Lower lobe of right lung (tissue), 2 donors: ENCODE measurements around the gene LNPEP. TPM values are rescaled to one million over a fixed set of nuclear protein-coding genes. Genes with fewer than 3 reads are reported as not detected.

Experiments used
- ATAC-seq, 2 donors: fragments of 200-7000 bp; cut with Tn5 transposase; one replicate each; pipeline ENCODE4 v1.9.1; 2020 to 2022; ENCODE audit warnings: mild to moderate bottlenecking in 2 of 2, moderate library complexity in 2 of 2
- DNase-seq: peaks from one replicate; pipeline ENCODE4 v3.0.0-alpha.2; 2020
- H3K27ac ChIP-seq: fragments of 200-600 bp; one replicate; pipeline ENCODE4 v1.8.0; 2022
- H3K27me3 ChIP-seq: fragments of 200-600 bp; one replicate; pipeline ENCODE4 v1.8.0; 2022; ENCODE audit warnings: low read depth
- H3K36me3 ChIP-seq: fragments of 200-600 bp; one replicate; pipeline ENCODE4 v1.8.0; 2022; ENCODE audit warnings: mild to moderate bottlenecking
- H3K4me1 ChIP-seq: fragments of 200-600 bp; one replicate; pipeline ENCODE4 v1.8.0; 2022
- H3K4me3 ChIP-seq: fragments of 200-600 bp; one replicate; pipeline ENCODE4 v1.8.0; 2022; ENCODE audit warnings: mild to moderate bottlenecking
- H3K9me3 ChIP-seq: fragments of 200-600 bp; one replicate; pipeline ENCODE4 v1.8.0; 2022
- intact Hi-C: fragments of 100-400 bp; cut with DNase I; formaldehyde crosslinking; loops from one replicate; pipeline ENCODE4 v1.11.0; 2022
- total RNA-seq: library from RNA; stranded (reverse); fragmentation: NEBNext Ultra II Directional; extraction: Animal tissue kit (Norgen Biotek cat#: 25700); gene quantifications from one replicate; pipeline ENCODE4 v1.2.1, GENCODE V29; 2021
- TF ChIP-seq, protein P1 (sequence below): fragments of 200-600 bp; IDR thresholded peaks from one replicate; pipeline ENCODE4 v1.8.0; 2022; ENCODE audit warnings: antibody characterized with exemption, mild to moderate bottlenecking
- donor health status: DM: no; HTN: yes; CAD: no; lungs with severe emphysema.

The LNPEP gene
- total RNA-seq, 1 donor from 2014 or later = 59.6 TPM

GRCh38 chr5:96993760-96994159, 57.9 kb downstream of the LNPEP start:
- no peak for ATAC-seq
- TF ChIP-seq, protein P1, sequence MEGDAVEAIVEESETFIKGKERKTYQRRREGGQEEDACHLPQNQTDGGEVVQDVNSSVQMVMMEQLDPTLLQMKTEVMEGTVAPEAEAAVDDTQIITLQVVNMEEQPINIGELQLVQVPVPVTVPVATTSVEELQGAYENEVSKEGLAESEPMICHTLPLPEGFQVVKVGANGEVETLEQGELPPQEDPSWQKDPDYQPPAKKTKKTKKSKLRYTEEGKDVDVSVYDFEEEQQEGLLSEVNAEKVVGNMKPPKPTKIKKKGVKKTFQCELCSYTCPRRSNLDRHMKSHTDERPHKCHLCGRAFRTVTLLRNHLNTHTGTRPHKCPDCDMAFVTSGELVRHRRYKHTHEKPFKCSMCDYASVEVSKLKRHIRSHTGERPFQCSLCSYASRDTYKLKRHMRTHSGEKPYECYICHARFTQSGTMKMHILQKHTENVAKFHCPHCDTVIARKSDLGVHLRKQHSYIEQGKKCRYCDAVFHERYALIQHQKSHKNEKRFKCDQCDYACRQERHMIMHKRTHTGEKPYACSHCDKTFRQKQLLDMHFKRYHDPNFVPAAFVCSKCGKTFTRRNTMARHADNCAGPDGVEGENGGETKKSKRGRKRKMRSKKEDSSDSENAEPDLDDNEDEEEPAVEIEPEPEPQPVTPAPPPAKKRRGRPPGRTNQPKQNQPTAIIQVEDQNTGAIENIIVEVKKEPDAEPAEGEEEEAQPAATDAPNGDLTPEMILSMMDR = no peak
- no peak for DNase-seq
- Histone ChIP-seq H3K4me1 (no peaks in the 10 kb centered on the region), H3K9me3 (no peaks in the 10 kb centered on the region), H3K27ac (no peak overlapping the region), H3K36me3 (peaks cover 54% of the 10 kb centered on the region), H3K4me3 (no peak overlapping the region), H3K27me3 (no peaks in the 10 kb centered on the region)
- intact Hi-C loops = no loop called here

DNA sequence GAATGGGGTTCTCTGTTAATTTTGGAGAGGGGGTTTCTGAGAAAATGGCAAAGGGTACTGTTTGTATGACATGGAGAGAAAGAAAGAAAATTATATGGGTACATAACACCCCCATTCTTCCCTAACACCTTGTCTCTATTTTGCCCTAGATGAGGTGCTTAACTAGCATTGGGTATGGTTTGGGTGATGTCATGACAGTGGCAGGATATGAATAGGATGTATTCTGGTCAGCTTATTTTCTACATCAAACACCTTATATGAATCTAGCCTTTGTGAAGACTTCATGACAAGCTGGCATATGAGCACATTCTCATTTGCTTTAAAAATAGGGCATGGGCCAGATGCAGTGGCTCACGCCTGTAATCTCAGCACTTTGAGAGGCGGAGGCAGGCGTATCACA, 58.6 kb downstream of the LNPEP start:
- ATAC-seq = no peak
- intact Hi-C loops = no loop called here

DNA sequence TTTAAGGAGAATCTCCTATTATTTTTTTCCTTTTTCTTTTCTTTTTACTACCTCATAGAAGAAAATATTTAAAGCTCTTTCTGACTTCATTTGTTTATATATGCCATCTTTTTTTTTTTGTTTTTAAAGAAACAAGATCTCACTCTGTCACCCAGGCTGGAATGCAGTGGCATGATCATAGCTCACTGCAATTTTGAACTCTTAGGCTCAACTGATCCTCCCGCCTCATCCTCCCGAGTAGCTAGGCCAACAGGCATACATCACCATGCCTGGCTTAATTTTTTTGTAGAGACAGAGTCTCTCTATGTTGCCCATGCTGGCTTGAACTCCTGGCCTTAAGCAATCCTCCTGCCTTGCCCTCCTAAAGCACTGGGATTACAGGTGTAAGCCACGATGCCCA, 59.5 kb downstream of the LNPEP start:
- TF ChIP-seq, protein P1 = no peak
- Histone ChIP-seq H3K27ac (no peak overlapping the region), H3K36me3 (peaks cover 56% of the 10 kb centered on the region), H3K9me3 (no peaks in the 10 kb centered on the region), H3K4me1 (no peaks in the 10 kb centered on the region), H3K27me3 (no peaks in the 10 kb centered on the region), H3K4me3 (no peak overlapping the region)
- DNase-seq = no peak
- ATAC-seq = no peak
- intact Hi-C loops = loop anchor here (5.0 kb wide), 1 partner anchor 167 kb away; no protein-coding TSS in a partner anchor

More for the DNA sequence above, 58.6 kb downstream of the LNPEP start:
- no peak for DNase-seq
- TF ChIP-seq, protein P1 = no peak
- Histone ChIP-seq H3K36me3 (peaks cover 56% of the 10 kb centered on the region), H3K27ac (no peak overlapping the region), H3K9me3 (no peaks in the 10 kb centered on the region), H3K27me3 (no peaks in the 10 kb centered on the region), H3K4me3 (no peak overlapping the region), H3K4me1 (no peaks in the 10 kb centered on the region)

DNA sequence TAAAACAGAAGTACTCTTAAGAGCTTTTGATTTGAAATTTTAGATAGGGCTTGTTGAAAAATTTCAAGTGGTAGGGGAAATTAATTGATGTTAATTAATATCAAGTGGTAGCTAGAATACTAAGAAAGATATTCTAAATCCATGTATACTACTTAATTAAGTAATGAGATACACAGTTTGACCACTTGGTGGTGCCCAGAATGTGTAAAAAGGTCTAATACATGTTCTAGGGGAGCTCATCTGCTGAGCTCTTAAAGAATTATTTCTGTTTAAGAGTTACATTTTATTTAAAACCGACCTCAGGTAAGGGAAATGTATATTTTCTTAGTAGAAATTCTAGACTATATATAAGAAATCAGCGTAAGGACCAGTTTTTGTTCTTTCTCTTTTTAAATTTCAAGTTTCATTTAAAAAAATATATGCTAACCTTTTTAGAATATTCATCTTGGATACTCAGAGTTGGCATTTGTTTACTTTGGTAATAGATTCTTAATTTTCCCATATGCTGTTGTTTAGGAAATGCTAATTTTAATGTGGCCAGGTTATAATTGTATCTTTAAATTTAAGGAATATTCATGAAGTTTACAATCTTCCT, 61.5 kb downstream of the LNPEP start:
- ATAC-seq (peak in 1 of 2 donors; percentile 60), DNase-seq (no peak)
- TF ChIP-seq, protein P1 = peak; percentile 46
- H3K27ac ChIP-seq = no peak overlapping the region
- no peak overlapping the region for H3K4me3 ChIP-seq
- intact Hi-C loops = loop anchor here (5.0 kb wide), 1 partner anchor 165 kb away; no protein-coding TSS in a partner anchor
- H3K4me1 ChIP-seq = no peaks in the 10 kb centered on the region
- no peaks in the 10 kb centered on the region for H3K9me3 ChIP-seq
- peaks cover 53% of the 10 kb centered on the region for H3K36me3 ChIP-seq
- no peaks in the 10 kb centered on the region for H3K27me3 ChIP-seq

DNA sequence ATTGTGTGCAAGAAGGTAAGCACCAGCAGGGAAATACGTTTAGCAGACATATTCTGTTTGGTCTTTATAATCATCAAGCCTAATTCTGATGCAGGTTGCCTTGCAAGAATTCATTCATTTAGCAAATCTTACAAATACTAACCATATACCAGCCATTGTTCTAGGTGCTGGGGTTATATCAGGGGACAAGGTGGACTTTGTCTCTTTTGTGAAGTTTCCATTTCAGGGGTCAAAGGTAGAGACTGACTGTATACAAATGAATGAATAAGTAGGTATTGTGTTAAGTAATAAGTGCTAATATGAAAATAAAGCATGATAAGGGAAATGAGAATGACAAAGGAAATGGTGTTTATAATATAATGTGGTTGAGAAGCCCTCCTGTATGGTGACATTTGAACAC, 64.0 kb downstream of the LNPEP start:
- Histone ChIP-seq H3K36me3 (peaks cover 58% of the 10 kb centered on the region), H3K4me3 (no peak overlapping the region)
- intact Hi-C loops = loop anchor here (5.0 kb wide), 1 partner anchor 162 kb away; no protein-coding TSS in a partner anchor

More for the DNA sequence above, 64.0 kb downstream of the LNPEP start:
- ATAC-seq (no peak), DNase-seq (no peak)
- no peak overlapping the region for H3K27ac ChIP-seq
- no peaks in the 10 kb centered on the region for H3K9me3 ChIP-seq
- H3K4me1 ChIP-seq = no peaks in the 10 kb centered on the region
- TF ChIP-seq, protein P1 = no peak
- no peaks in the 10 kb centered on the region for H3K27me3 ChIP-seq
